Measurements from ENCODE around the gene KANK2.

KANK2 gene

DNA sequence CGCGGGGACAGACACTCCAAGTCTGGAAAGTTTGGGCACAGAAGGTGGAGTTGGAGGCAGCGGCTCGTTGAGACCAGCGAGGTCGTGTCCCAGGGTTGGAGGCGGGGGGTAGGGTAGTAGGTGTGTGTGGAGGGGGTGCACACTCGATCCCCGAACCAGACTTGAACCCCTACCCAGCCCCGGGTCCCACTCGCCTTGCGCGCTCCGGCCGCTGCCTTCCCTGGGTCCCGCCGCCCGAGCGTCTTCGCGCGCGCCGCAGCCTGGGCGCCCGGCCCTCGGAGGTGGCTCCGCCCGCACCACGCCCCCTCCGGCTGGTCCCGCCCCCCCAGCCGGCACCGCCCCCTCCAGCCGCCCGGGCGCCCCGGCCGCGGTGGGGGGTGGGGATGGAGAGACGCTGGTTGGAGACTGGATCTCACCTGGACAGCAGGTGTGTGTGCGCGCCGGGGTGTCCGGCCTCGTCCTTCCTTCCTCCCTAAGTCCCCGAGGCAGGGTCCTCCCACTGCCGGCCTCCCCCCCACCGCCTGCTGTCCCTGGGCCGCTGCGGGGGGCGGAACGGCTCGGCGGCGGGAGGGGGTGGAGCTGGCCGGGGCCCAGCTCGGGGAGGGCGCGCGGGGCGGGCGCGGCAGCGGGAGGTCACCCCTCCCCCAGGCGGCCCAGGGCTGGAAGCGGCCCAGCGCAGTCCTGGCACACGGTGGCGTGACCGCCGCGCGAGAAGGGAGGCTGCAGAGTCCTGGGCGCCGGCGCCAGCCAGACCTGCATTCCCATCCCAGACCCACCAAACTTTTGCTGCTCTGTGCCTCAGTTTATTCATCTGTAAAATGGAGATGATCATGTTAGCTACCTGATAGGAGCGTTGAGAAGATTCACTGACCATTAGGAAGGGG is at the start of gene KANK2:
TSS of gene KANK2 (minus strand) at position 255 of the 884 bp plus-strand sequence. CDS start 3,034 bp downstream, outside the sequence.
- TF ChIP-seq, protein P1, sequence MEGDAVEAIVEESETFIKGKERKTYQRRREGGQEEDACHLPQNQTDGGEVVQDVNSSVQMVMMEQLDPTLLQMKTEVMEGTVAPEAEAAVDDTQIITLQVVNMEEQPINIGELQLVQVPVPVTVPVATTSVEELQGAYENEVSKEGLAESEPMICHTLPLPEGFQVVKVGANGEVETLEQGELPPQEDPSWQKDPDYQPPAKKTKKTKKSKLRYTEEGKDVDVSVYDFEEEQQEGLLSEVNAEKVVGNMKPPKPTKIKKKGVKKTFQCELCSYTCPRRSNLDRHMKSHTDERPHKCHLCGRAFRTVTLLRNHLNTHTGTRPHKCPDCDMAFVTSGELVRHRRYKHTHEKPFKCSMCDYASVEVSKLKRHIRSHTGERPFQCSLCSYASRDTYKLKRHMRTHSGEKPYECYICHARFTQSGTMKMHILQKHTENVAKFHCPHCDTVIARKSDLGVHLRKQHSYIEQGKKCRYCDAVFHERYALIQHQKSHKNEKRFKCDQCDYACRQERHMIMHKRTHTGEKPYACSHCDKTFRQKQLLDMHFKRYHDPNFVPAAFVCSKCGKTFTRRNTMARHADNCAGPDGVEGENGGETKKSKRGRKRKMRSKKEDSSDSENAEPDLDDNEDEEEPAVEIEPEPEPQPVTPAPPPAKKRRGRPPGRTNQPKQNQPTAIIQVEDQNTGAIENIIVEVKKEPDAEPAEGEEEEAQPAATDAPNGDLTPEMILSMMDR (IDR thresholded peaks at IDR 0.05; ENCODE audit: low read depth, low read length) = no peak
- TF ChIP-seq, protein P2, sequence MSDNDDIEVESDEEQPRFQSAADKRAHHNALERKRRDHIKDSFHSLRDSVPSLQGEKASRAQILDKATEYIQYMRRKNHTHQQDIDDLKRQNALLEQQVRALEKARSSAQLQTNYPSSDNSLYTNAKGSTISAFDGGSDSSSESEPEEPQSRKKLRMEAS (IDR thresholded peaks at IDR 0.05; ENCODE audit: low read depth, low read length) = no peak
- TF ChIP-seq POLR2A (IDR thresholded peaks at IDR 0.05; ENCODE audit: extremely low read depth, insufficient read length) = peak; percentile 67
- peak; percentile 16; the same call in 1 of the 2 replicates for TF ChIP-seq MYC (IDR thresholded peaks at IDR 0.05; ENCODE audit: low read depth, low read length)
- H3K4me3 ChIP-seq (ENCODE audit: low read depth, low read length) = peak within 1 kb of the TSS; percentile 54
- peak; percentile 81 for DNase-seq (ENCODE audit: low read depth)

DNA sequence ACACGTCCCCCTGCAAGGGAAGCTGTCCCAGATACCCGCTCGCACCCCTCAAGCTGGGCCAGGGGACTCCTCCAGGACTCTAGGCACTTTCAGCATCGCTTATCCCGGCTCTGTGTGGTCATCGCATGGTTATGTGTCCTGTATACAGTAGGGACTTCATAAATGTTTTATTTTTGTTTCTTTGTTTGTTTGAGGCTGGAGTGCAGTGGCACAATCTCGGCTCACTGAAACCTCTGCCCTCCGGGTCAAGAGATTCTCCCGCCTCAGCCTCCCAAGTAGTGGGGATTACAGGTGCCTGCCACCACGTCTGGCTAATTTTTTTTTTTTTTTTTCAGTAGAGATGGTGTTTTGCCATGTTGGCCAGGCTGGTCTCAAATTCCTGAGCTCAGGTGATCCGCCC is 49.6 kb upstream of the KANK2 start:
- no peak overlapping the region for H3K4me3 ChIP-seq (ENCODE audit: low read depth, low read length)
- TF ChIP-seq POLR2A (IDR thresholded peaks at IDR 0.05; ENCODE audit: extremely low read depth, insufficient read length) = no peak
- no peak for TF ChIP-seq MYC (IDR thresholded peaks at IDR 0.05; ENCODE audit: low read depth, low read length)
- TF ChIP-seq, protein P2 (IDR thresholded peaks at IDR 0.05; ENCODE audit: low read depth, low read length) = no peak
- TF ChIP-seq, protein P1 (IDR thresholded peaks at IDR 0.05; ENCODE audit: low read depth, low read length) = no peak
- no peak for DNase-seq (ENCODE audit: low read depth)

DNA sequence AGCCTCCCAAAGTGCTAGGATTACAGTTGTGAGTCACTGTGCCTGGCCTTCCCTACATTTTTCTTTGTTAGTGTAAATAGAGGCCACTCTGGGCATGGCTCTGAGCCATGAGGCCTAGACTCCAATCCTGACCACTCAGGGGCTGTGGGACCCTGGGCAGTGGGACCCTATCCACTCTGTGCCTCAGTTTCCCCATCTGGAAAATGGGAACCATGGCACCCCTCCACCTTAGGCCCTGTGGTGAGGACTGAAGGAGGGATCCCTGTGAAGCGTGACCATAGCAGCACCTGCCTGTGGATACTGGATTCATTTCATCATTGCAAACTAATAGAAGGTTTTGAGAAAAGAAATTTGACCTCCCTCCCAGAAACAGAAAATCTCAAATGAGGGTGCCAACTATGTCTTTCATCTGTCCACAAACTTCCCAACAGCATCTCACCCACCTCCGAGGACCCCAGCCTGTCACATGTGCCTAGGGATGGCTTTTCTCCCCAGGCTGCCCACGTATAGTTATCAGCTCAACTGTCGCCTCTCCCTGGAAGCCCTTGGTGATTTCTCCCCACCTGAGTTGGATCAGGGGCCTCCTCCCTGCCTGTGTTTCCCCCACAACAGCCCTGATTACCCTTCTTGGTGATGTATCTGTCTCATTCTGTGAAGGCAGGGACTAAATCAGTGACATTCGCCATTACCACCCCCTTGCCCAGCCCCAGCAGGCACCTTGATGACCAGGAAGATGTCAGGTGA is 47.7 kb upstream of the KANK2 start:
- DNase-seq (ENCODE audit: low read depth) = no peak
- TF ChIP-seq, protein P2 (IDR thresholded peaks at IDR 0.05; ENCODE audit: low read depth, low read length) = no peak
- no peak overlapping the region for H3K4me3 ChIP-seq (ENCODE audit: low read depth, low read length)

DNA sequence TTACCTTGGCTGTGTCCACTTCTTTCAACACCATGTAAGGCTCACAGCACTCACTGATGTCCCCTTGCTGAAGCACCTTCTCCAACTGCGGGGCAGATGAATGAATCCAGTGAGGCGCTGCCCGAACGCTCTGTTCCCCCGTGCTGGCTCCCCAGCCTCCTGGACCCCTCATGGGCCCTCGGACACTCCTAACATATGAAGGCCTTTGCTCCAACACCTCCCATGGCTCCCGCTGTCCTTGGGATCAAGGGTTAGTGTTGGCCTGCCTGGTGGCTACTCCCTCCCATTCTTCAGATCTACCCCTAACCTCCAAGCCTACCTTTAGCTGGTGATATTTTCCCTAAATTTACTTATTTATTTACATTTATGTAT is 46.4 kb upstream of the KANK2 start:
- H3K4me3 ChIP-seq (ENCODE audit: low read depth, low read length) = no peak overlapping the region

DNA sequence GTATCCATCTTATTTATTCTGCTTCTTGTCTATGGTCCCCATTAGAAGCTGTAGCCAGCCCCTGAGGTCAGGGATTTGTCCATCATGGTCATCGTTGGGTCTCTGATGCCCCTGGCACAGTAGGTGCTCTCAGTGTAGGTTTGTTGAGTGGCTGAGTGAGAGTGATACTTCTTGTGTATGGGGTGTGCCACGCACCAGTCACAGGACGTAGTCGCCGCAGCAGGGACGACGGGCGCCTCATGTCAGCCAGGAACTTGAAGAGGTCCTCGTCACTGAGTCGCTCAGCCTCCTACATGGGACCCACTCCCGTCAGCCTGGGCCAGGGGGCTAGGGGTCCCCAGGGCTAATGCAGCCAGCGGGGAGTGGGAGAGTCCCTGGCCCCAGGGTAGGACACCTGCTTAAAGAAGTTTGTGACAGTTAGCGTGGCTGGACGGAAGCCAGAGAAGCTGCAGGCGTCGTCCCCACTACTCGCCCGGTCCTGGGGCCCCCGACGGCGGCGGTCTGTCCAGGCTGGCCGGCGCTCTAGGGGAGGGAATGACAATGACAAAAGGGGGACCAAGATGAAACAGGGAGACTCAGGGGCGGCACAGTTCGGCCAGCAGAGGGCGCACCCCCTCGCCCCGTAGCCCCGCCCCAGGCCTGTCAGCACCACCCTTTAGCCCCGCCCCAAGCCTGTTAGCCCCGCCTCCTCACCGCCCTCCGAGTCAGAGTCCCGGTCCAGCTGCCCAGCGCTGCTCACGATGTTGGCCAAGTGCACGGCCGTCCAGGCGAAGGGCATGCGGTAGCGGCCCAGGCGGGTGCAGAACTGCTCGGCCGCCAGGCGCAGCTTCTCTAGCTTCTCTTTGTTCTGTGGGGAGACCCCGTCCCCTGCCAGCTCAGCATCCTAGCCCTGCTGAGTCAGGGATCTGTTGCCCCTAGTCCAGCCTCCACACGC is 45.8 kb upstream of the KANK2 start:
- no peak overlapping the region for H3K4me3 ChIP-seq (ENCODE audit: low read depth, low read length)
- DNase-seq (ENCODE audit: low read depth) = peak; percentile 73

More for the DNA sequence above, 46.4 kb upstream of the KANK2 start:
- TF ChIP-seq, protein P1 (IDR thresholded peaks at IDR 0.05; ENCODE audit: low read depth, low read length) = no peak
- TF ChIP-seq, protein P2 (IDR thresholded peaks at IDR 0.05; ENCODE audit: low read depth, low read length) = no peak
- TF ChIP-seq POLR2A (IDR thresholded peaks at IDR 0.05; ENCODE audit: extremely low read depth, insufficient read length) (no peak), MYC (IDR thresholded peaks at IDR 0.05; ENCODE audit: low read depth, low read length) (no peak)
- DNase-seq (ENCODE audit: low read depth) = no peak

More for the DNA sequence above, 45.8 kb upstream of the KANK2 start:
- TF ChIP-seq, protein P1 (IDR thresholded peaks at IDR 0.05; ENCODE audit: low read depth, low read length) = peak; percentile 52
- no peak for TF ChIP-seq POLR2A (IDR thresholded peaks at IDR 0.05; ENCODE audit: extremely low read depth, insufficient read length)

All from NB4 (cell line).